A673 (cell line): ENCODE data around the gene SLBP.

Source experiments
- CTCF ChIP-seq: fragments of 300-800, 200-600 bp; sonication (generic); conservative IDR thresholded peaks from 2 replicates; pipeline ENCODE4 v1.5.1; 2017; ENCODE audit warnings: low read depth, mild to moderate bottlenecking, antibody characterized with exemption, low read length, moderate library complexity, mixed read lengths
- EZH2 ChIP-seq: fragments of 200-600 bp; sonication (generic); IDR thresholded peaks from 2 replicates; pipeline ENCODE4 v1.6.1; 2017; ENCODE audit warnings: borderline replicate concordance, low read depth, mild to moderate bottlenecking, mixed read lengths, antibody characterized with exemption, low read length; ENCODE audit not compliant: poor library complexity, severe bottlenecking

GRCh38 chr4:1691737-1692373 is 20.3 kb downstream of the SLBP start:
- TF ChIP-seq CTCF (no peak), EZH2 (no peak)
